Measurements from ENCODE around the gene TMEM45A.

- TF ChIP-seq CTCF (IDR thresholded peaks at IDR 0.05; ENCODE audit: low read depth, low read length), result peak; percentile 4; the same call in 1 of the 2 replicates
- no peak for TF ChIP-seq EZH2phosphoT487 (IDR thresholded peaks at IDR 0.05; ENCODE audit: low read depth)
These were observed 85.1 kb downstream of the TMEM45A start for GRCh38 chr3:100577382-100578008.

All from OCI-LY3 (cell line).